AG09319 (cell line): ENCODE data around the gene BRPF3.

Experiments used
- DNase-seq: peaks from one replicate; pipeline ENCODE4 v3.0.0-alpha.2; 2010; ENCODE audit warnings: low read depth; ENCODE audit errors: extremely low read depth
- CTCF ChIP-seq: IDR thresholded peaks from 2 replicates; pipeline ENCODE4 v1.5.1; 2011; ENCODE audit warnings: low read depth, mild to moderate bottlenecking, inconsistent platforms, low read length, moderate library complexity

BRPF3 gene

DNA sequence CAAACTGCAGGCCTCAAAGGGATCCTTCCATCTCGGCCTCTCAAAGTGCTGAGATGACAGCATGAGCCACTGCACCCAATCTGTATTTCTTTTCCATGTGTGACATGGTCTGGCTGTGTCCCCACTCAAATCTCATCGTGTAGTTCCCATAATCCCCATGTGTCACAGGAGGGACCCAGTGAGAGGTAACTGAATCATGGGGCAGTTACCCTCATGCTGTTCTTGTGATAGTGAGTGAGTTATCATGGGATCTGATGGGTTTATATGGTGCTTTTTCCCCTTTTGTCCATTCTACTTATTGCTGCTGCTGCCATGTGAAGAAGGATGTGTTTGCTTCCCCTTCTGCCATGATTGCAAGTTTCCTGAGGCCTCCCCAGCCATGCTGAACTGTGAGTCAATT, 10.3 kb upstream of the BRPF3 start:
- DNase-seq: no peak
- no peak for TF ChIP-seq CTCF

- no peak for TF ChIP-seq CTCF
- DNase-seq: no peak
Measured at GRCh38 chr6:36187446-36187845, 9.1 kb upstream of the BRPF3 start.

DNA sequence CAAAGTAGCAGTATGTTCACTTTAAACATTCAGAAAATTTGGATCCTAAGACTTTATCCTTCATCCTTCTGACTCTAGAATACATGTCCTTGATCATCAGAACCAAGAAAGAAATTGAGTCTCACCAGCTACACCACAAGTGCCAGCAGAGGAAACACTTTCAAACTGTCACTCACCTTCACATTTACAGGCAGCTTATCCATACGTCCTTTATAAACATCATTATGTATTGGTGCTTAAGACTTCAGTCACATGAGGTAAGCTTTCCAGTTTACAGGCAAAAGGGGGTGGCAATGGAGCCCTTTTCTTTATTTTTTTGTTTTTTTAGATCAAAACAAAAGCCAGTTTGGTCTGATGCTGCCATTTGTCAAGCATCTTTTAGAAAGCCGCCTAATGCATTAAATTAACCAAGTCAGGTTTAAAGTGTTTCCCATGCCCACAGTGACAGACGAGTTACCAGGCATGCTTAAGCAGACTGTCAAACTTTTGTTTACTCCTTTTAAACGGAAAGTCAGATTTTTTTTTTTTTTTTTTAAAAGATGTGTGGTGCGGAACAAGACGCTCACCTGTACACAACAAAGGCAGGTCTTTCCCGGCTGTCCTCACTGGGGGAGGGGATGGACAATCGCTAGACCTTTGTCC, 952 bp upstream of the BRPF3 start:
- DNase-seq: no peak
- no peak for TF ChIP-seq CTCF

DNA sequence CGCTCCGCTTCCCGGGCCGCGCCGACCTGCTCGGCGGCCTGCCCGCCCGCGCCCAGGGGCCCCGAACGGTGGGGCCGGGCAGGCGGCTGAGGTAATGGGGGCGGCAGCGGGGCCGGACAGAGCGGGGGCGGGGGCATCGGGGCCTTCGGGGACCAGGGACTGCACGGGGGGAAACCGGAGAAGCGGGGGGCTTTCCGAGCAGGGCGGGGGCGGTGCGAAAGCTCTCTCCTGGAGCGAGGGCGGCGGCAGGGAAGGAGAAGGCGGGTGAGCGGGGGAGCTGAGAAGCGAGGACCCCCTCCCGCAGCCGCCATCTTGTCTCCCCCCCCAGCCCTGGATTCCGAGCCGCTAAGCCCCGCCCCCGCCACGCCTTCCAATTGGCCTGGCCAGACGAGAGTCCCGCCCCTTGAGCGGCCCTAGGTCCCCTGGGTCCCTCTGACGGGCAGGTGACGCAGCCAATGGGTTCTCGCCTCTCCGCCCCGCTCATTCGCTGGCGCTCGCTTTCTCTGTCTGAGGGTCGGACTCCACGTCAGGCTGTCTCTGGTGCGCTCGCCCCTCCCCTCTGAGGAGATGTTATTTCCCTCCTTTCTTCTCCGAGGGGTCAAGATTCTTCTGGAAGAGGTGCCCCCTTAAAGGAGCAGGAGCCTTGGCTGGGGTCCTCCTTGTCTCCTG, 470 bp downstream of the BRPF3 start:
- no peak for TF ChIP-seq CTCF
- peak; percentile 93 for DNase-seq

GRCh38 chr6:36197739-36198221, 1.2 kb downstream of the BRPF3 start:
- DNase-seq: no peak
- no peak for TF ChIP-seq CTCF

DNA sequence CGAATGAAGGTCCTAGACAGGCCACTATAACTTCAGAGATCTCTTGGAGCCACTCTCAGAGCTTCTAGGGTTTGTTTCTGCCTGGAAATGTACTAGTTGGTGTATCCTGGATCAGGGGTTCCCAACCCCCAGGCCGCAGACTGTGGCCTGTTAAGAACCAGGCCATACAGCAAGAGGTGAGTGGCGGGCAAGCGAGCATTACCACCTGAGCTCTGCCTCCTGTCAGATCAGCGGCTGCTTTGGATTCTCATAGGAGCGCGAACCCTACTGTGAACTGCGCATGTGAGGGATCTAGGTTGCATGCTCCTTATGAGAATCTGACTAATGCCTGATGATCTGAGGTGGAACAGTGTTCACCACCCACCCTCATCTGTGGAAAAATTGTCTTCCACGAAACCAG, 2.4 kb downstream of the BRPF3 start:
- DNase-seq: no peak
- TF ChIP-seq CTCF: no peak

DNA sequence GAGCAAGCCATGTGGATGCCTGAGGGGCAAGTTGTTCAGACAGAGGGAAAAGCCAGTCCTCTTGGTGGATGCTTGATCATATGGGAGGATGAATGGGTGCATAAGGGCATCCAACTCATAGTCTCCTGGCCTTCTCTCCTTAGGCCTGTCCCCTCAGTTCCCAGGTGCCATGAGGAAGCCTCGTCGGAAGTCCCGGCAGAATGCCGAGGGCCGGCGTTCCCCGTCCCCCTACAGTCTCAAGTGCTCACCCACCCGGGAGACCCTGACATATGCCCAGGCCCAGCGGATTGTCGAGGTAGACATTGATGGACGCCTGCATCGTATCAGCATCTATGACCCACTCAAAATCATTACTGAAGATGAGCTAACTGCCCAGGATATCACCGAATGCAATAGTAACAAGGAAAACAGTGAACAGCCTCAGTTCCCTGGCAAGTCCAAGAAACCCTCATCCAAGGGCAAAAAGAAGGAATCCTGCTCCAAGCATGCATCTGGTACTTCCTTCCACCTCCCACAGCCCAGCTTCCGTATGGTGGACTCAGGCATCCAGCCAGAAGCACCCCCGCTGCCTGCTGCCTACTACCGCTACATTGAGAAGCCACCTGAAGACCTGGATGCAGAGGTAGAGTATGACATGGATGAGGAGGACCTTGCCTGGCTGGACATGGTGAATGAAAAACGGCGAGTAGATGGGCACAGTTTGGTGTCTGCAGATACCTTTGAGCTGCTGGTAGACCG, 3.8 kb downstream of the BRPF3 start:
- DNase-seq: no peak
- TF ChIP-seq CTCF: no peak
